Lung (tissue), 12 donors: ENCODE results near the gene STUB1. TPM values are rescaled to one million over a fixed set of nuclear protein-coding genes. Genes with fewer than 3 reads are reported as not detected.

Source experiments
- ATAC-seq: fragments of 200-7000 bp; cut with Tn5 transposase; one replicate; pipeline ENCODE4 v1.9.1; 2020; ENCODE audit warnings: moderate number of reproducible peaks; ENCODE audit not compliant: insufficient read depth, low FRiP score
- DNase-seq, 3 donors: peaks; one replicate each; pipeline ENCODE4 v3.0.0-alpha.2; 2013 to 2017
- H3K27ac ChIP-seq, 2 donors: one replicate each; pipeline ENCODE4 v1.5.1; 2013; ENCODE audit warnings: mild to moderate bottlenecking in 2 of 2, moderate library complexity in 2 of 2, control low read depth in 1 of 2, inconsistent platforms in 1 of 2, low read depth in 1 of 2, low read length in 1 of 2
- H3K27me3 ChIP-seq, 3 donors: one replicate each; pipeline ENCODE4 v1.5.1; 2013; ENCODE audit warnings: low read length in 2 of 3; ENCODE audit not compliant: control insufficient read depth in 3 of 3, insufficient read depth in 3 of 3
- H3K36me3 ChIP-seq, 4 donors: one replicate each; pipeline ENCODE4 v1.5.1; 2013; ENCODE audit warnings: low read length in 4 of 4, mild to moderate bottlenecking in 1 of 4, moderate library complexity in 1 of 4; ENCODE audit not compliant: control insufficient read depth in 4 of 4, insufficient read depth in 4 of 4
- H3K4me1 ChIP-seq, 5 donors: one replicate each; pipeline ENCODE4 v1.5.1; 2013; ENCODE audit warnings: low read length in 5 of 5, mild to moderate bottlenecking in 2 of 5, moderate library complexity in 1 of 5; ENCODE audit not compliant: control insufficient read depth in 5 of 5, insufficient read depth in 5 of 5
- H3K4me3 ChIP-seq: one replicate; pipeline ENCODE4 v1.5.1; 2013; ENCODE audit warnings: mild to moderate bottlenecking, control low read depth, moderate library complexity
- H3K9ac ChIP-seq, 2 donors: one replicate each; pipeline ENCODE4 v1.5.1; 2013; ENCODE audit warnings: low read length in 2 of 2, control low read depth in 1 of 2; ENCODE audit not compliant: insufficient read depth in 1 of 2
- H3K9me3 ChIP-seq, 4 donors: one replicate each; pipeline ENCODE4 v1.5.1; 2013; ENCODE audit warnings: low read length in 3 of 4, mild to moderate bottlenecking in 1 of 4, moderate library complexity in 1 of 4; ENCODE audit not compliant: control insufficient read depth in 4 of 4, insufficient read depth in 3 of 4
- WGBS, 2 donors: extraction: QIAGEN DNeasy Blood & Tissue Kit; methylation state at CpG; one replicate each; pipeline ENCODE4 v1.1.7; 2013; 5-methylcytosine and 5-hydroxymethylcytosine counted together
- polyA plus RNA-seq, 2 donors: library from polyadenylated mRNA; stranded (reverse); fragments of 200-250 nt; gene quantifications; one replicate each; pipeline ENCODE4 v1.2.1, GENCODE V29; 2013
- total RNA-seq, 2 donors: library from RNA; depleted of rRNA in 1 of 2; stranded (reverse); fragments of >200 nt in 1 of 2; gene quantifications; one replicate each; pipeline ENCODE4 v1.2.1, GENCODE V29; 2014 to 2021
- TF ChIP-seq, protein P1 (sequence below): IDR thresholded peaks from 2 replicates; pipeline ENCODE4 v1.5.1; 2012; ENCODE audit warnings: mild to moderate bottlenecking; ENCODE audit errors: control extremely low read depth, extremely low read depth
- donor health status: control.
- donor health status: control.
- donor health status: Bipolar disorder and iron deficiency.
- donor health status: healthy.
- donor health status: DM: yes; HTN: yes; CAD: no.

Gene STUB1
- total and polyA plus RNA-seq, 4 donors = 58.8 to 131 (median 122) TPM

DNA sequence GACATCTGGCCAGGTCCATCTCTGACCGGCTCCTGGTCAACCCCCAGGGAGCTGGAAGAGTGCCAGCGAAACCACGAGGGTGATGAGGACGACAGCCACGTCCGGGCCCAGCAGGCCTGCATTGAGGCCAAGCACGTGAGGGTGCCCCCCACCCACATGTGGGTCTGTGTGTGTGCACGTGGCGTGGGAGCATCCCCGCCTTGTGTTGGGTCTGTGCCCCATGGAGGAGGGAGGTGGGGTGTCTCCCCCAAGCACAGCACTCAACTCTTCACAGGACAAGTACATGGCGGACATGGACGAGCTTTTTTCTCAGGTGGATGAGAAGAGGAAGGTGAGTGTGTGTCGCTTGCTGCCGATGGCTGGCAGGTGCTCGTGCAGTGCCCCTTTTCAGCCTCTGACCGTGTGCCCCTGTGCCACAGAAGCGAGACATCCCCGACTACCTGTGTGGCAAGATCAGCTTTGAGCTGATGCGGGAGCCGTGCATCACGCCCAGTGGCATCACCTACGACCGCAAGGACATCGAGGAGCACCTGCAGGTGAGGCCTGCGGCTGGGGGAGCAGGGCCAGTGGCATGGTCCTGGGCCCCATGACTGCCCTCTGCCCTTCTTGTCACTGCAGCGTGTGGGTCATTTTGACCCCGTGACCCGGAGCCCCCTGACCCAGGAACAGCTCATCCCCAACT, 1.7 kb downstream of the STUB1 start:
- Histone ChIP-seq H3K36me3 (peaks cover 3 to 28% (median 17%) of the 10 kb centered on the region in 4 donors), H3K4me3 (no peak overlapping the region), H3K27ac (no peak overlapping the region), H3K9me3 (no peaks in the 10 kb centered on the region), H3K4me1 (peaks cover 4 to 35% (median 25%) of the 10 kb centered on the region in 5 donors), H3K9ac (no peak overlapping the region), H3K27me3 (no peaks in the 10 kb centered on the region)
- no peak for DNase-seq
- 77 to 79% methylated on average over 26 to 28 of the region's 28 CpGs for WGBS, 2 donors
- no peak for ATAC-seq
- TF ChIP-seq, protein P1, sequence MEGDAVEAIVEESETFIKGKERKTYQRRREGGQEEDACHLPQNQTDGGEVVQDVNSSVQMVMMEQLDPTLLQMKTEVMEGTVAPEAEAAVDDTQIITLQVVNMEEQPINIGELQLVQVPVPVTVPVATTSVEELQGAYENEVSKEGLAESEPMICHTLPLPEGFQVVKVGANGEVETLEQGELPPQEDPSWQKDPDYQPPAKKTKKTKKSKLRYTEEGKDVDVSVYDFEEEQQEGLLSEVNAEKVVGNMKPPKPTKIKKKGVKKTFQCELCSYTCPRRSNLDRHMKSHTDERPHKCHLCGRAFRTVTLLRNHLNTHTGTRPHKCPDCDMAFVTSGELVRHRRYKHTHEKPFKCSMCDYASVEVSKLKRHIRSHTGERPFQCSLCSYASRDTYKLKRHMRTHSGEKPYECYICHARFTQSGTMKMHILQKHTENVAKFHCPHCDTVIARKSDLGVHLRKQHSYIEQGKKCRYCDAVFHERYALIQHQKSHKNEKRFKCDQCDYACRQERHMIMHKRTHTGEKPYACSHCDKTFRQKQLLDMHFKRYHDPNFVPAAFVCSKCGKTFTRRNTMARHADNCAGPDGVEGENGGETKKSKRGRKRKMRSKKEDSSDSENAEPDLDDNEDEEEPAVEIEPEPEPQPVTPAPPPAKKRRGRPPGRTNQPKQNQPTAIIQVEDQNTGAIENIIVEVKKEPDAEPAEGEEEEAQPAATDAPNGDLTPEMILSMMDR = no peak

DNA sequence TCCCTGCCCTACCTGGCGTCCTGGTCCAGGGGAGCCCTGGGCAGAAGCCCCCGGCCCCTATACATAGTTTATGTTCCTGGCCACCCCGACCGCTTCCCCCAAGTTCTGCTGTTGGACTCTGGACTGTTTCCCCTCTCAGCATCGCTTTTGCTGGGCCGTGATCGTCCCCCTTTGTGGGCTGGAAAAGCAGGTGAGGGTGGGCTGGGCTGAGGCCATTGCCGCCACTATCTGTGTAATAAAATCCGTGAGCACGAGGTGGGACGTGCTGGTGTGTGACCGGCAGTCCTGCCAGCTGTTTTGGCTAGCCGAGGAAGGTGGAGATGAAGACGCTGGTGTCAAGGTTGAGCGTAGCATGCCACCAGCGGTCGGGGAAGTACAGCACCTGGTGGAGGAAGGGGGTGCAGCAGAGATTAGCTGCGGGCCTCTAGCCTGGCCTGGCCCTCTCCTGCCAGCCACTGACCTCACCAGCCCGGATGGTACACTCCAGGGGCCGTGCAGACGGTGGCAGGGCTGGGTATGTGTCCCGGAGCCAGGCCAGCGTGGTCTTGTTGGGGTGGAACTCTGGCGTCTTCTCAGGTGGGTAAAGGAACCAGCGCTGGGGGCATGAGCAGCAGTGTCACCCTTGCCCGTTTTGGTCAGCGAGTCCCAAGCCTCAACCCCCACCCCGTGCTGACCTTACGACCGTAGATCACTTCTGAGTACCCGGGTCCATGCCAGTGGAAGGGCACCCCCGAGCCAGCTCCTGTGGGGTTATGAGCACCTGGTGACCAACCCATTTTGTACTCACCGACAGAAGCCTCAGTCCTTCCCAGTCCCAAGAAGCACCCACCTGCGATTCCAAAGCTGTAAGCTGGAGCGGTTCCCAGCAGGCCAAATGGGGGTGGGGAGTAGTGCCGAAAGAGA, 2.5 kb downstream of the STUB1 start:
- TF ChIP-seq, protein P1 = no peak
- no peak overlapping the region for H3K4me3 ChIP-seq
- H3K9me3 ChIP-seq = no peaks in the 10 kb centered on the region
- peaks cover 3 to 33% (median 21%) of the 10 kb centered on the region in 4 donors for H3K36me3 ChIP-seq
- ATAC-seq (no peak), DNase-seq (no peak)
- no peaks in the 10 kb centered on the region for H3K27me3 ChIP-seq
- no peak overlapping the region for H3K9ac ChIP-seq
- no peak overlapping the region for H3K27ac ChIP-seq
- 89 to 91% methylated on average over 36 of the region's 36 CpGs for WGBS, 2 donors
- H3K4me1 ChIP-seq = peaks cover 4 to 33% (median 25%) of the 10 kb centered on the region in 5 donors

DNA sequence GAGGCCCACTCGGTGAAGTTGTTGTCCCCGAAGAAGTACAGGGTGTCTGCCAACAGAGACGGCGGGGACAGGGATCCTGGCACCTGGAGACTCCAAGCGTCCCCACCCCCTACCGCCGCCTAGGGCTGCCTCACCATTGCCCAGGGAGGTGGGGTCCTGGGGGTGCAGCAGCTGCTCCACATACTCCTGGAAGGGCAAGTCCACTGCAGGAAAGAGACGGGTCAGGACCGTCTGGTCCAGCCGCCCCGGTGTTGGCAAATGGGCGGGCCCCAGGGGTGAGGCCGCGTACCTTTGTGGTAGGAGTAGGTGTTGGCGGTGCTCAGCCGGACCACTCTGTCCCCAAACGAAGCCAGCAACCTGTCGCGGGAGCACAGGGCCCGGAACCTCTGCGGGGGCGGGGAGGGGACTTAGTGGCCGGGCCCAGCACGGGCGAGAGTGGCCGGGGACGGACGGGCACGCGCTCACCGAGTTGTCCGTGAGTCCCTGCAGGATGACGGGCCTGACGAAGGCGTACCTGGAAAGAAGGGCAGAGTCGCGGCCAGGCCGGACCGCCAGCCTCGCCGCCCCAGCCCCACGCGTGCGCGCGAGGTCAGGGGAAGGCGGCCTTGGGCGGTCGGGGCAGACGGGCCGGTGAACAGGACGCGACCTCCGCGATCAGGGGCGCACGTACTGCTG, 3.3 kb downstream of the STUB1 start:
- Histone ChIP-seq H3K27ac (peak overlapping the region; percentile 60 to 75), H3K4me1 (peaks cover 4 to 32% (median 25%) of the 10 kb centered on the region in 5 donors), H3K27me3 (no peaks in the 10 kb centered on the region), H3K9ac (no peak overlapping the region), H3K4me3 (peak overlapping the region; percentile 72), H3K9me3 (no peaks in the 10 kb centered on the region), H3K36me3 (peaks cover 3 to 33% (median 22%) of the 10 kb centered on the region in 4 donors)
- 19 to 28% methylated on average over 48 to 57 of the region's 57 CpGs for WGBS, 2 donors
- no peak for DNase-seq
- ATAC-seq = no peak
- TF ChIP-seq, protein P1 = no peak
